ENCODE results near the gene FGF21.

- TF ChIP-seq POLR2A (IDR thresholded peaks at IDR 0.05; ENCODE audit: low read length) (no peak), GATA1 (IDR thresholded peaks at IDR 0.05; ENCODE audit: low read depth, low read length) (no peak)
These were observed 17.8 kb upstream of the FGF21 start for GRCh38 chr19:48737360-48737998.

Data from erythroblast (primary cell).